Stimulated activated CD8-positive, alpha-beta memory T cell treated with anti-CD3 and anti-CD28 coated beads, Interleukin-7, amount 100 ng/mL, for 4 hours (primary cell): ENCODE data around the gene NUAK1.
"Not testable (repeated sequence)": the region's sequence is repeated elsewhere in the genome, so short reads cannot be mapped to it uniquely, and the experiment has no call there.

ENCODE experiments used
- DNase-seq, 2 donors: peaks; one replicate each; pipeline ENCODE4 v3.0.0-alpha.2; 2020; ENCODE audit warnings: low read depth in 2 of 2

Gene NUAK1

DNA sequence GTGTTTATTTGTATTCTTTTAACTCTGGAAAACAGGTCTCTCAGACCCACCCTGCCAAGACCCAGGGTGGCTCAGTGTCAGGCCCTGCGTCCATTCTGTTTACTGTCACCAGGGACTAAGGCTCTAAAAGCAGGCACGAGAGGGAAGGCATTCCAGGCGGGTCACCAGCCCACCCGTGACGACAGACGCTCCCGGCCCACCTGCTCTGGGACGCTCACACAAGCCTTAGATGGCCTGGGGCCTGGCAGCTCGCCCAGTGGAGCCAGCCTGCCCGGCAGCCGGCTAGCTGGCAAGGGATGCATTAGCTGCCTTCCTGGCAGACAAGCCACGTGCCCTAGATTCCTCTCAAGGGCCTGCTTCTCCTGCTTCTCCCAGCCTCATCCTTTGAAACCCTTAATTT is 9.2 kb upstream of the NUAK1 start:
- no peak for DNase-seq

DNA sequence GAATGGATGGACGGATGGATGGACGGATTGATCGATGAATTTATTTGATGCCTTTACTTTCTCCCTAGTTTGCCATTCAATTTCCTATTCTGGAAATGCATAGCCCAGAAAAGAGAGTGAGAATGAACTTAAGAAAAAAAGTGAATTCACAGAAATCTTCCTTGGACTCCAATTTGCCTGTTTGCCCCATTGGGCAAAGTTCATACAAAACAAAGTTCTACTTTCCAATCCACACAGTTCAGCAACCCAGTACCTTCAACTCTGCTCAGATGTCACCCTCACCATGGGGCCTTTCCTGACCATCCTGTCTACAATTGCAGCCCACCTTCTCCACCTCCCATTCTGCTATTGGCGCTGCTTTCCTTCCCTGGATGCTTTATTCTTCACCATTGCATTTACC is 8.2 kb upstream of the NUAK1 start:
- DNase-seq = no peak

DNA sequence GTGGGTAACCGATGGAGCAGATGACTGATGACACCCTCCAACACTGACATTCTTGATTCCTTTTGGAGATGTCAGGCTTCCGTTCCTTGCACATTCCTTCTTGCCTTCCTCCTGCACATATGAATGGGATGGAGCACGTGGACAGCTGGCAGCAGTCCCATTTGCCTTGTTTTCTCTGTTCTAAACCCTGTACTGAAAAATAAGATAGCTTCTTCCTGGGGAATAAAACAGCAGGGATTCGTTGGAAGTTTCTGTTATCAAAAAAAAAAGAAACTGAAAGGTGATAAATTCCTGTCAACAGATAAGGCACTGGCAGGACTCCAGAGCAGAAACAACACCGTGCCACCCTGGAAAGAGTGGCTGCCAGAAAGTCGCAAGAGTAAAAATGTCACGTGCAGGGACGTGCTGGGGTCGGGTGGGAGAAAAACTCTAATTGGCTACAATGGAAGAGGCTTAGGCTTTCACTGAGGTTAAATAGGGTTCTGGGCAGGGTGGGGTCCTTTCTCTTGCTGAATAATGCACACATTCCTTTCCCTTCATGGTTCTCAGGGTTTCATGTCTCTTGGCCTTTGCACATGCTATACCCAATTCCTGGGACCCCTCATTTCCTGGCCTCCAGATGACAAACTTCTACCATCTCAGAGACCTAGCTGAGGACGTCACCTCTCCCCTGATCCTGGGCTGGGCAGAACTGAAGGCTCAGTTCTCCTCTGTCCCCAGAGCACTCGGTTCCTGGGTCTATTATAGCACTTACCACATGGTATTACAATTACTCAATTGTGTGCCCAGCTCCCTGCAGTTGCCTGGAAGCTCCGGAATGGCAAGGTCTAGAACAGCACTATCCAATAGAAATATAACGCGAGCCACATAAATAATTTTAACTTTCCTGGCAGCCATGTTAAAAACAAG is 7.0 kb upstream of the NUAK1 start:
- no peak for DNase-seq

DNA sequence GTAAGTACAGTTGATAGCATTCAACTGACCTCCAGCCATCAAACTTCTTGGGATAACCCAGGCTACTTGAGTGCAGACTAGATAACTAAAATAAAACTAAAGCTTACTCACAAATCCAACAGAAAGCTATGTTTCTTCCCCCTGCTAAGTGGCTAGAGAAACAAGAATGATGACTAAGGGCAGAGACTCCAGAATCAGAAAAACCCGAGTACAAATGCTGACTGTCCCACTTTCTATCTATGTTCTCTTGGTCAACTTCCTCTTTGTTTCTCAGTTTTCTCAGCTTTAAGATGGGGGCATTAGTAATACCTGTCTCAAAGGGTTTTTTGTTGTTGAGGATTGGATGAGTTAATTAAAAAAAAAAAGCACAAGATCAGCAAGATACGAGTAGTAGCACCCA is 6.1 kb upstream of the NUAK1 start:
- DNase-seq = no peak

DNA sequence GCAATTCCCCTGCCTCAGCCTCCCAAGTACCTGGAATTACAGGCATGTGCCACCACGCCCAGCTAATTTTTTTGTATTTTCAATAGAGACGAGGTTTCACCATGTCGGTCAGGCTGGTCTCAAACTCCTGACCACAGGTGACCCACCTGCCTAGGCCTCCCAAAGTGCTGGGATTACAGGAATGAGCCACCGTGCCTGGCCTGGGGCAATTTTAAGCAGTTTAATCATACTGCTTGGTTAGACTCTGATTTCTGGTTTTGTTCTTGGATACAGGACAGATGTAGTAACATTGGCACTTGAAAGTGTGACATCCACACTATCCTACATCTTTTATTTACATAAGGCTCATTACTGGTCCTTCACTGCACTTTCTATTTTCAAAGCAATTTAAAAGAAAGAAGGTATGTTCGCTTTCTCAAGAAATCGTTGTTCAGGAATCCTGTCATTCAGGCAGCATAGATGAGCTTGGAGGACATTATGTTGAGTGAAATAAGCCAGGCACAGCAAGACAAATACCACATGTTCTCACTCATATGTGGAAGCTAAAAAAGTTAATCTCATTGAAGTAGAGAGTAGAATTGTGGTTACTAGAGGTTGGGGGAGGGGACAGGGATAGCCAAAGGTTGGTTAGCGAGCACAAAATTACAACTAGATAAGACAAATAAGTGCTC is 4.0 kb upstream of the NUAK1 start:
- no peak for DNase-seq

DNA sequence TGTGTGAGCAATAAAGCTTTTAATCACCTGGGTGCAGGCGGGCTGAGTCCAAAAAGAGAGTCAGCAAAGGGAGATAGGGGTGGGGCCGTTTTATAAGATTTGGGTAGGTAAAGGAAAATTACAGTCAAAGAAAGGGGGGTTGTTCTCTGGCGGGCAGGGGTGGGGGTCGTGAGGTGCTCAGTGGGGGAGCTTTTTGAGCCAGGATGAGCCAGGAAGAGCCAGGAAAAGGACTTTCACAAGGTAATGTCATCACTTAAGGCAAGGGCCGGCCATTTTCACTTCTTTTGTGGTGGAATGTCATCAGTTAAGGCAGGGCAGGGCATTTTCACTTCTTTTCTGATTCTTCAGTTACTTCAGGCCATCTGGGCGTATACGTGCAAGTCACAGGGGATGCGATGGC is 3.2 kb upstream of the NUAK1 start:
- not testable (repeated sequence) for DNase-seq

DNA sequence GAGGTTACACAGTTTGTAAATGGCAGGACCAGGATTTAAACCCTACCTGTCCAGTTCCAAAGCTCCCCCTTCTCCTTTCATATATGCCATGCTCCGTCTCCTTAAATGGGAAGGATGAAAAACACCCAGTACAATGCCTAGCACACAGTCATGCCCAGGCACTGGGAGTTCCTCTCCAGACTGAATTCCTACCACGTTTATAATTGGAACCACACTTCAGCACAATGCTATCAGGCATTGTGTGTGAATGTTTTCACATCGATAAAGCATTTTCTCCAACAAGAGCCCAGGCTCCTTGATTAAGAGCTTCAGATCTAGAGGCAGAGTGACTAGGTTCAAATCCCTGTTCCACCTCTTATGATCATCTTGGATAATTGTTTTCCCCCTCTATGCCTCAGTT is 2.7 kb upstream of the NUAK1 start:
- DNase-seq = no peak

DNA sequence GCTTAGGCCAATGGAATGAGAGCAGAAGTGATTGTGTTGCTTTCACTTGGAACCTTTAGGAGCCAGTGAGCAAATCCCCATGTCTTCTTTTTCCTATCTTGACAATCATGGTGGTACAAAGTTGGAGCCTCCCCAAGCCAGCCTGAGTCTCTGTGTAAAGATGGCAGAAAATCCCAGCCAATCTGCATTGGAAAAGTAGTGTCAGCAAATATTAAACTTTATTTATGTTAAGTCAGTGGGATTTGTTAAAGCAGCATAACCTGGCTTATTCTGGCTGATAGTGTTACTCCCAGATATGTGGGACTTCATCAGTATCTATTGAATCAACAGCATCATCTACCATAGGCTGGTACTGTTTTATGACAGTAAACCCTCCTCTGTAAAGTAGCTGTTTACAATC is 2.2 kb upstream of the NUAK1 start:
- no peak for DNase-seq

DNA sequence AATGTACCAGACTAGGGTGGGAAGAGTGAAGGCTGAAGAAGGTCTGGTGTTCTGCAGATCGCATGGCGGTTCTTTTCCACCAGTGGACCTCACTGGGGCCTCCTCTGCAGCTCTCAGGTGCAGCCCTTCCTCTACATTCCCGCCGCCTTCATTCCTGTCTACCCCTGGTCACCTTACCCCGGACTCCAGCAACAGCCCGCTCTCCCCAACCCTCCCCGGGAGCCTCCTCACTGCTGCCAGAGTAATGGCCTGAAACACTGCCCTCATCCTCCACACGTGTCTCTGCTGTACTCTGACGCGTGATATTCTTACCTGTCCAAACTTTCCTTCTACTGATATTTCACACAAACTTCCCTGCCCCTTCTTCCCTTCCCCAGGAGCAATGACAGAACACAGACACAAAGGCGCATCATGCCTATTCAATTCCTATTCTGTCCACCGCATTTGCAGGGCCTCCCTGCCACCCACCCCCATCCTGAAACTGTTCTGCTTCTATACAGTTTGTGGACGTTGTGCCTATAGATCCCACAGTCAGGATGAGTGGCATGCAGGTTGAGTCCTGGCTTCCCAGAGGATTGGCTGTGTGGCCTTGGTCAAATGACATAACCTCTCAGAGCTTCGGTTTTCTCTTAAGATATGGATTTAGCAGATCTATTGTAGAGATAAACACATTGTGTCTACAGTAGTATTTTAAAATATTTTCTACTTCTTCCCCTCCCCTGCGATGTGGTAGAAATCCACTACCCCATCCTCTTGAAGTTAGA is 1.7 kb upstream of the NUAK1 start:
- DNase-seq = no peak

DNA sequence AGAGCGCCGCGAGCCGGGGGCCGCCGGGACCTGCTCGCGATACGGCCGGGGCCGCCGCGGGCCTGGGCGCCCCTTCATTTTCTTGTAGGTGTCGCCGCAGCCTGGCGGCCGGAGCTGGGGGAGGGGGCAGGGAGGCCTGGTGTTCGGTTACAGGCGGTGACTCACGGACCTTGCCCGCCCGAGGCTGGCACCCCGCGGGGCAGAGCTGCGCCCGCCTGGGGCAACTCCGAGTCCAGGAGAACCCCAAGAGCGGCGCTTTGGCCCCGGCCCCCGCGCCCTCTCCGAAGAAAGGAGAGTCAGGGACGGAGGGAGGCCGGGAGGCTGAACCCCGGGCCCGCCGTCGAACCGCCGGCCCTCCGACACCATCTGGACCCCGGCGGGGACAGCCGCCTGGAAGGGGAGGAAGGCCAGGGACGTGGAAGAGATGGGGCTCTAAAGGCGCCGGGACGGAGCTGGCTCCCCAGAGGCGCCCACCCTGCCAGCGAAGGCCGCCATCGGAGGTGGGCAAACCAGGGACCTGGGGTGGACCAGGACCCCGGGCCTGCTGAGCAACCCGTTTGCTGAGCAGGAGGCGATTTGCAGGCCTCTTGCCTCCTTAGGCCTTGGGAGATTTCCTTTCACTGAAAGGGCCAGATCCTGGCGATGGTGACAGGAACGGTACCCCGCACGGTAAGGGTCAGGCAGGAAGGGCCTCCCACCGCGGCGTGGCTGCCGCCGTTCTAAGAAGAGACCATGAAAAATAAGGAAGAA is 843 bp upstream of the NUAK1 start:
- DNase-seq = peak in 1 of 2 donors; percentile 24

DNA sequence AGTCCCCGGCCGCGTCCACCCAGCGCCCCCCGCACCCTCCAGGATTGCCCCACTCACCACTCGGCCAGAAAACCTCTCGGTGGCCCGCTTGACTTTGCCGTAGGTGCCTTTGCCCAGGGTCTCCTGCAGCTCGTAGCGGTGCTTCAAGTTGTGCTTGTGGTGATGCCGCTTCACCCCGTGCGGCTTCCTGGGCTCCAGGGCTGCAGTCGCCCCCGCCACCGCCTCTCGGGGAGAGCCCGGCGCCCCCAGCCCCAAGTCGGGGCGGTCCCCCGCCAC is 459 bp downstream of the NUAK1 start:
- no peak for DNase-seq

DNA sequence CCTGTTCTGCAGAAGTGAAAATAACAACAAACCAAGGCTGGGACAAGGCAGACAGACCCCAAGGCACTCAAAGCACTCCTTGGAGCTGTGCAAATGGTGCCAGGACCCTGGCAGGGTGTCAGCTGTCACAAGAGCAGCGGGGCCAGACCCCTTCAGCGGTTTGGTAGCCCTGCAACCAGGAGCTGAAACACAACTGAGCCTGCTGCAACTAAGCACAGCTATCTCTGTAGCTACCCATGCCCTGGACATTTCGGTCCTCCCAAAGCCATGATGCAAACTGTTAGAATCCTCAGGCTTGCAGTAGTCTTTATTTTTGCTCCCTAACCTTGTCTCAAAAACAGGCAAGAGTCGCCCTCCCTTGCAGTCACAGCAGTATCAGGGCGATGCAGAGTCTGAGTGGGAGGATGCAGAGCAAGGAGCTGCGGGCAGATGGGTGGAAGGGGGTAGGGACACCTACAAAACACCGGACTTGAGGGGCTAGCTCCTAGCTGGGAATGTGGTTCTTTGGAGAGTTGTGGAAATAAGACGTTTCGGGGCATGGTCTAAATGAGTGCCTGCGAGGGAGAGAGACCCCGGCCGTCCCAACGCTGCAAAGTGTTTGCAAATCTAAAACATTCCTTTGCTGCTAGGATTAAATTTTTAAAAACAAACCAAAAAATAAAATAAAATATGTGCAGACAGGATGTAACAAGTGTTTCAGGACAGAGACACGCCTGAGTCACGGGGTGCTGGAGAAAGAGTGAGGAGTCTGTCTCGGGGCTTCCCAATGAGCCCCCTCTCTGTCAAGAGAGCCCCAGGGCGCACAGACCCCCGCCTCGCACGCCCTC is 1.0 kb downstream of the NUAK1 start:
- no peak for DNase-seq

DNA sequence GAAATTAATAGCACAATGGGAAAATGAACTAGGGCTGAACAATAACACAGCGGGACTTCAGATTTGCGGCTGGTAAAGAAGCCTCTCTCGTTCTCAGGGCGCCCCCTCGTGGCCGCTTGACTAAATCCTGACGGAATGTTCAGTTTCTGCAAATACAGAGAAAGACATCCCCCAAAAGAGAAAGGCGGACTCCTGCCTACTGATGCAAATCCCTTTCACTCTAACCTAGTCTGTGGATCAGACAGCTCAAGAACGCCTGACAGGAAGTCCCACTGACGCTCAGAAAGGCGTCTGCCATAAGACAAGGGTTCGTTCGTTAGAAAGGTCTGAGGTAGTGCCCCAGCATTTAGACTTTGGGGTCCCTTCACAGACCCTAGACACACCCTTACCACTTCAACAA is 2.5 kb downstream of the NUAK1 start:
- DNase-seq = peak; percentile 43 to 50

DNA sequence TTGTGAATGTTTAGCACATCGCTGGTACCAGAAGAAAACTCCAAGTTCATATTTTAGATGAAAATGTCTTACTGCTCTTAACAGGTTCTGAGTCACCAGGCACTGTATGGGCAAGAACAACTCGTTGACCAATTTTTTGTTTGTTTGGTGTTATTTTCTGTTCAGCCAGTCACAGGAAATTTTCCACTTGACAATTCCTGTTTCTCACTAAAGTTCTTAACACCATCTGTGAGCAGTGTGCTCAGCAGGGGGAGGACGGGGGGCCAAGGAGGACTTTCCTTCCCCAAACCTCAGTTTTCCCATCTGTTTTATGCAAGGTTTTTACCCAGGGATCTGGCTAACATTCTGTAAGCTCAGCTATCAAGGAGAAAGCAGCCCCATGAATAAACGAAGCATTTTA is 3.0 kb downstream of the NUAK1 start:
- no peak for DNase-seq

DNA sequence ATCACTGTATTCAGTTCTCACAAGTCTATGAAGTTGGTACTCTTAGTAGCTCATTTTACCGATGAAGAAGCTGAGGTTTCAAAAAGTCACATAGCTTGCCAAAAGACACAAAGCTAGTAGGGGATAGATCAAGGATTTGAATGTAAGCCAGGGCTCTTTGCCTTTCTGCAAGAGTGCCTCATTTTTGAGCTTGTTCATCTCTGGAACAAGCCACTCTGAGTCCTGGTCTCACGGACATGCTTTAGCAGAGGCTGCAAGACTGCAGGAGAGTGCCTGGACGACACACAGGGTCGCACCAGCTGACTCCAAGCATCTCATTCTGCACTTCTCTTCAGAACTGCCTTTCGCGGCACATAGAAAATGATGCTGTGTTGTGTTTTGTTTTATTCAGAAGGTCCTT is 3.7 kb downstream of the NUAK1 start:
- DNase-seq = no peak

DNA sequence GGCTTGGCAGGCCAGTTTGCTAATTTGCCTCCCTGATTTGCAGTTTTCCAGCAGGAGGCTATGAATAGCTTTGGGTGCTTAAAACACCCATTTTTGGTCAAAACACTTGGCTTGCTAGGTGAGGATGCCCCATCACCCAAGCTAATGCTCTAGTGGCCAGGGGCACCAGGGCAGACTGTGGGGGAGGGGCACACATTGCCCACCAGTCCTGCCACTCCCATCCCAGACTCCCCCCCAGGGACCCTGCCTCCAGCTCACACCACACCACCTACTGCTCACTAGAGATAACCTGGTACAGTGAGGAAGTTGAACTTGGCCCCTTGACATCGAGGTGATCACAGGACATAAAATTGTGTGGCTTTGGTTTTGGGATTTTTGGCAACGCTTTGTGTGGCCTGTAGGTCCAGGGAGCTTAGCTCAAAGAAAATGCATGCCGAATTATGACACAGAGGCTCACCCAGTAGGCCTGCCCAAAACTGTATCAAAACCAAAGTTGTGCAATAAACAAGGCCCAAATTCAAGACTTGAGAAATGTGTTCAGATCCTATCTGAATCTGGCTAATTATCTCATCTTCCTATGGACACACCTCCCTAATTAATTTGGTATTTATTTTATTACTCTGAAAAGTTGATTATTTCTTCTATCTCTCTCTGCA is 4.3 kb downstream of the NUAK1 start:
- no peak for DNase-seq

DNA sequence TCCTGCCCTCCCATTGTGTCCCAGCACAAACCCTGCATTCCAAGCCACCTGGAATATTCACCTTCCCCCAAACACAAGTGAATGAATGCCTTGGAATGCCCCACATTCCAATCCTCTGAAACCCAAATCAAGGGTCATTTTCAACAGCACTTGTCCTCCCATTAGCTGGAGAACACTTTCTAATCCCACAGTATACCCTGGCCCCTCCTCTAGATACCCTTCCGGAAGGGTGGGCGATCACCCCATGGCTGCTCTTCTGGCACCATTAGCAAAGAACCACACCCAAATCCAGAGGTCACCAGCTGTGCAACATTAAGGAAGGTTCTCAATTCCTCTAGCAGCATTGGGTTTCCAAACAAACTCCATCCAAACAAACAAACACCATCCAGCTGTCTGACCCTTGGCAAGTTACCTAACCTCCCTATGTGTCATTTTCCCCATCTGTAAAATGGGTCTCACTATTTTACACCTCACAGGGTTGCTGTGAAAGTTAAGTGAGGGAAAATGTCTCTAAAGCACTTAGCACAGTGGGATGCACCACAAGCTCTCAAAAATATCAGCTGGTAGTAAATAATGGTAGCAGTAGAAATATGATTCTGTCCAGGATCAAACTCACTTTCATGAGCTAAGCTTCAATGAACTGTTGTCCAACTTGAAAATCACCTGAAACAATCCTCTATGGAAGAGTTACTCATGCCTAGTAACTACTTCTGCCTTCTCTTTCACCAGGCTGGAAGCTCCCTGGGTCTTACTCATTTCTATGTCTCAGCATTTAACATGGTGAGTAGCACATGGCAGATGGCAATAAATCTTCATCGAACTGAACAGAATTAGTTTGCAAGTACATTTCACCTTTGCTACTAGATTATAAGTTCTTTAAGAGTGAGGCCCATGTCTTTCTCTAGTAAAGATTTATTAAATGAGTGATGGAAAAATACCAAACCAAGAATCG is 5.3 kb downstream of the NUAK1 start:
- no peak for DNase-seq

DNA sequence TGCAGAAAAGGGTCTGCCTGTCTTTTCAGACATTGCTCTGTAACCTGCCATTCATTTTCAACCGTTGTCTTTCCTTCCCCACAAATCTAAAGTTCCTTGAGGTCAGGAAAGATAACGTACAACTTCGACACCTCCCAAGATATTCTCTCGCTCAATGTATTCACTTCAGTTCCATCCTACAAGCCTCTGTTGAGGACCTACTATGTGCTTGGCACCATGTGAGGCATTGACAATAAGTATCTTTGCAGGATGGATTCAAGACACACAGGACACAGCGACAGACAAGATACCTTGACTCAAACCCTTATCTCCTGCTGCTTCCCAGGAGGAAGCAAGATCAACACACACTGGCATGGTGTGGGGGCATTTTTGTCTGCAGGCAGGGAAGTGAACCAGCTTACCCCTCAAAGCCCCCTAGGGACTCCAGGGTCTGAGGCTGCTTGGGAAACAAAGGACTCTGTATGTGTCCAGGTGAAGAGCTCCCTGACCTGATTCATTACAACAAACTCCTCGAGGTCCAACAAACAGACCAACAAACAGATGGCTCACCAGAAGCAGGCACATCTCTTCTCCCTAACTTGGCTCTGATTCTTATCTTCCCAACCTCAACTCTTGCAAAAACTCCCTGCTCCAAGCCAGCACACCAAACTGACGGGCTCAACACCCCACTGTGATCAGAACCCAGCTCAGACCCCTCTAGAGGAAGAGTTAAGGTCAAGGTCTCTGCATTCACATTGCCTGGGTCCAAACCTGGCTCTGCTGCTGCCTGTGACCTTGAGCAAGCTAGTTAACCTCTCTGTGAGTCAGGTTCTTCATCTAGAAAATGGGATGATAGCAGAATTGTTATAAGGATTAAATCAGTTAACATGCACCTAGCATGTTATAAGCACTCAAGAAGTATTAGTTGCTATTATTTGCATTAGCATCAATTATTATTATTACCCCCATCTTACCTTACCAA is 6.3 kb downstream of the NUAK1 start:
- DNase-seq = no peak
